NT2/D1 (cell line): ENCODE data around the gene RDH11.

Experiments used
- SUZ12 ChIP-seq: IDR thresholded peaks from 2 replicates; pipeline ENCODE4 v1.6.1; 2011; ENCODE audit not compliant: insufficient read length, insufficient read depth; ENCODE audit errors: extremely low read depth
- YY1 ChIP-seq: IDR thresholded peaks from 2 replicates; pipeline ENCODE4 v1.6.1; 2011; ENCODE audit not compliant: insufficient read length, insufficient read depth
- ZNF274 ChIP-seq: IDR thresholded peaks from 2 replicates; pipeline ENCODE4 v1.6.1; 2011; ENCODE audit warnings: mild to moderate bottlenecking, low read depth, low read length

- no peak for TF ChIP-seq ZNF274
- TF ChIP-seq SUZ12 = no peak
- TF ChIP-seq YY1 = no peak
Measured at GRCh38 chr14:67703997-67704396, 8.4 kb upstream of the RDH11 start.
